Measurements from ENCODE around the gene FAM13C.

FAM13C gene

DNA sequence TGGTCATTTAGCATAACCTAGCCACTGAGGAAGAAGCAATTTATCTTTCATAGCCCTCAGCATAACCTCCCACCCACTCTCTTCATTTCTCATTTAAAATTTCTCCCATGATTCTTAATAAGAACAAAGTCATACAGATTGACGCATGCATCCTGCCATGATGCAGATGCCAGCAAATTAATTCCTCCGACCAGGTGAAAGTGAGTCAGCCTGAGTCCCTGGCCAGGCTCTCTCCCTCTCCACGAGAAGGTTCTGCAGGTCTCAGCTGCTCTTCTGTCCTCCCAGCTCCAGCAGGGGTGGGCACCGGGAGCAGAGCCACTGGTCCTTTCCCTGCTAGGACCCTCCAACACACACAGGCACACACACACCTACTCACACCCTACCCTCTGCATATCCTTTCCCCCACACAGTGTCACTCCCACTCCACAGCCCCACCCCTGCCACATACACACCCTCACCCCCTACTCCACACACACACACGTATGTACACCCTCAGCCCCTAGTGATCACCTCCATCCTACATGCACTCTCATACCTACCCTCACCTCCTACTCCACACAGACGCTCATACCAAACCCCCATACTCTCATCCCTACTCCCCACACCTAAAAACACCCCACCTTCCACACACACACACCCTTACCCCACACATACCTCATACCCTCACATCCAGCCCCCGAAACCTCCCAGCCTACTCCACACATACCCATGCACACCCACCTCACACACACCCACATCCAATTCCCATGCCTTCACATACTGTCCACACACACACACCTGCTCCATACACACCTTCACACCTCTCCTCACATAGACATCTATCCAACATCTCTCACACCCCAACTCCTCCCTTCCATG is 78.0 kb downstream of the FAM13C start:
- H3K9ac ChIP-seq, result no peak overlapping the region
- H3K4me2 ChIP-seq (ENCODE audit: low read length), result no peak overlapping the region
- no peaks in the 10 kb centered on the region for H3K9me3 ChIP-seq (ENCODE audit: control insufficient read depth, low read length)
- TF ChIP-seq, protein P1, sequence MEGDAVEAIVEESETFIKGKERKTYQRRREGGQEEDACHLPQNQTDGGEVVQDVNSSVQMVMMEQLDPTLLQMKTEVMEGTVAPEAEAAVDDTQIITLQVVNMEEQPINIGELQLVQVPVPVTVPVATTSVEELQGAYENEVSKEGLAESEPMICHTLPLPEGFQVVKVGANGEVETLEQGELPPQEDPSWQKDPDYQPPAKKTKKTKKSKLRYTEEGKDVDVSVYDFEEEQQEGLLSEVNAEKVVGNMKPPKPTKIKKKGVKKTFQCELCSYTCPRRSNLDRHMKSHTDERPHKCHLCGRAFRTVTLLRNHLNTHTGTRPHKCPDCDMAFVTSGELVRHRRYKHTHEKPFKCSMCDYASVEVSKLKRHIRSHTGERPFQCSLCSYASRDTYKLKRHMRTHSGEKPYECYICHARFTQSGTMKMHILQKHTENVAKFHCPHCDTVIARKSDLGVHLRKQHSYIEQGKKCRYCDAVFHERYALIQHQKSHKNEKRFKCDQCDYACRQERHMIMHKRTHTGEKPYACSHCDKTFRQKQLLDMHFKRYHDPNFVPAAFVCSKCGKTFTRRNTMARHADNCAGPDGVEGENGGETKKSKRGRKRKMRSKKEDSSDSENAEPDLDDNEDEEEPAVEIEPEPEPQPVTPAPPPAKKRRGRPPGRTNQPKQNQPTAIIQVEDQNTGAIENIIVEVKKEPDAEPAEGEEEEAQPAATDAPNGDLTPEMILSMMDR (IDR thresholded peaks at IDR 0.05), result no peak
- H3K79me2 ChIP-seq, result no peaks in the 10 kb centered on the region
- peaks cover 6% of the 10 kb centered on the region for H3K4me1 ChIP-seq
- no peak overlapping the region for H3K27ac ChIP-seq
- no peak overlapping the region for H3K4me3 ChIP-seq (ENCODE audit: low read depth, low read length)
- no peak overlapping the region for H2AFZ ChIP-seq
- H3K27me3 ChIP-seq (ENCODE audit: control insufficient read depth, insufficient read depth, low read length), result no peaks in the 10 kb centered on the region
- H3K36me3 ChIP-seq (ENCODE audit: control insufficient read depth, insufficient read depth, low read length), result no peaks in the 10 kb centered on the region

DNA sequence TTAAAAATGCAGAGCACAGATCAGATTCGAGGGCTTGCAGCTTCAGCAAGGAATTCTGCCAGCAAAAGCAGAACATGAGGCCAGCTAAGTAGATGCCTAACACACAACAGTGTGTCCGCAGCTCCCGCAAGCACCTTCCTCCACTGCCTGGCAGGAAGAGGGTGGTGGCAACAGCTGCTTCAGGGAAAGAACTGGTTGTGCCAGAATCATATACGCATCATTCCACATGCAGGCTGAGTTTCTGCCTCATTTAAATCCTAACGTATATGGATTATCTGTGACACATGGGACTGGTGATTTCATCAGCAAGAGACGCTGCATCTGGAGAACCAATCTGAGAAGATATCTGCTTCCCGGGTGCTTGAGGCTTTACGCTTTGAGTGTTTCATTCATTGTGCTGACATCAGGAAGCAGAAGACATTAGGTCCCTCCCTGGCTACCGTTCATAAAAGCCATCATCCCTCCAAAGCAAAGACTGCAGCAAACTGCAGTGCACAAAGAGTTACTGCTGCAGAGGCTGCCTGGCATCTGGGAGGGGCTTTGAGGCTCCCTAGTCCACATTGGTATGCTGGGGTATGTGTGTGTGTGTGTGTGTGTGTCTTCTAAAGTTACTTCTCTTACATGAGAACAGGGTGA is 78.8 kb downstream of the FAM13C start:
- Histone ChIP-seq H3K4me1 (peaks cover 6% of the 10 kb centered on the region), H3K9ac (no peak overlapping the region), H3K9me3 (ENCODE audit: control insufficient read depth, low read length) (no peaks in the 10 kb centered on the region), H3K4me2 (ENCODE audit: low read length) (peak overlapping the region; percentile 2), H3K79me2 (no peaks in the 10 kb centered on the region), H2AFZ (peak overlapping the region; percentile 20), H3K27me3 (ENCODE audit: control insufficient read depth, insufficient read depth, low read length) (no peaks in the 10 kb centered on the region), H3K27ac (no peak overlapping the region), H3K36me3 (ENCODE audit: control insufficient read depth, insufficient read depth, low read length) (no peaks in the 10 kb centered on the region), H3K4me3 (ENCODE audit: low read depth, low read length) (no peak overlapping the region)
- TF ChIP-seq, protein P1 (IDR thresholded peaks at IDR 0.05), result no peak

DNA sequence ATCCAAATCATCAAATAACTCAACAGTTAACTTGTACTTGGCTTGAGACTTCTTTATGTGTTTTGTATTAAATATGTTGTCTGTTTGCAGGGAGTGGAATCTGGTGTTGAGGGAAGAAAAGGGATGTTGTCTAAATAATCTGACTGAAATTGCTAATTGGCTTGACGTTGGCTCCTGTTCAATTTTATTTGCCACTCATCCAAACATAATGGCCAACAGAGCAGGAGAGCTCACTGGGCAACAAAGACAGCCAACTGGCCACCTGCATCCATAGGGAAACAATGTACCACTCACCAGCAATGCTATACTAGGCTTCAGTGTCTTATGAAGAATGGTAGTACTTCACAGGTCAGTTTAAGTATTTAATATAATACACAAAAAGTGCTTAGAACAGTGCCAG is 80.5 kb downstream of the FAM13C start:
- Histone ChIP-seq H3K9me3 (ENCODE audit: control insufficient read depth, low read length) (no peaks in the 10 kb centered on the region), H3K4me2 (ENCODE audit: low read length) (no peak overlapping the region), H3K79me2 (no peaks in the 10 kb centered on the region), H3K9ac (no peak overlapping the region), H3K4me3 (ENCODE audit: low read depth, low read length) (no peak overlapping the region), H3K36me3 (ENCODE audit: control insufficient read depth, insufficient read depth, low read length) (no peaks in the 10 kb centered on the region), H3K27me3 (ENCODE audit: control insufficient read depth, insufficient read depth, low read length) (no peaks in the 10 kb centered on the region), H3K27ac (no peak overlapping the region), H2AFZ (no peak overlapping the region), H3K4me1 (peaks cover 6% of the 10 kb centered on the region)
- TF ChIP-seq, protein P1 (IDR thresholded peaks at IDR 0.05), result no peak

DNA sequence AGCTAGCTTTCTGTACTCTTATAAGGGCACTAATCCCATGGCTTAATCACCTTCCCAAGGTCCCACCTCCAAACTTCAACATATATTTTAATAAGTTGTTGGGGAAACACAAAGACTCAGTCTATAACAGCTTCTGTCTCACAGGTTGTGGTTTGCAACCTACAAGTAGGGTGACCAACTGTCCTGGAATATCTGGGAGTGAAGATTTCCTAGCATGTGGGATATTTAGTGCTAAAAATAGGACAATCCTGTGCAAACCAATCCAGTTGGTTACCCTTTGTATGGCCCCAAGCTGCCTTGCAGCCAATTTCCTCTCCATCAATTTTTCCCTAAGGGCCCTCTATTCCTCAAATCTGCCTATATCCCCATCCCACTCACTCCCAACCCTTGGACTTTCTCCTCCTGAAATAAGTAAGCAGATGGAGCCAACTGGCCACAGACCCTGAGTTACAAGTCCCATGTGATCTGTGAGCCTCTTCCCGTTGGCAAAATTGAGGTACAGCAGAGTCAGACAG is 82.3 kb downstream of the FAM13C start:
- H3K27ac ChIP-seq, result no peak overlapping the region
- no peaks in the 10 kb centered on the region for H3K27me3 ChIP-seq (ENCODE audit: control insufficient read depth, insufficient read depth, low read length)
- no peak overlapping the region for H3K4me3 ChIP-seq (ENCODE audit: low read depth, low read length)
- no peak overlapping the region for H2AFZ ChIP-seq
- no peaks in the 10 kb centered on the region for H3K79me2 ChIP-seq
- peaks cover 6% of the 10 kb centered on the region for H3K4me1 ChIP-seq
- no peaks in the 10 kb centered on the region for H3K9me3 ChIP-seq (ENCODE audit: control insufficient read depth, low read length)
- no peaks in the 10 kb centered on the region for H3K36me3 ChIP-seq (ENCODE audit: control insufficient read depth, insufficient read depth, low read length)
- H3K4me2 ChIP-seq (ENCODE audit: low read length), result no peak overlapping the region
- H3K9ac ChIP-seq, result no peak overlapping the region
- TF ChIP-seq, protein P1 (IDR thresholded peaks at IDR 0.05), result no peak

Data from parathyroid adenoma (tissue), 2 donors.